Measurements from ENCODE around the gene C19orf81.
"Not testable (repeated sequence)": the region's sequence is repeated elsewhere in the genome, so short reads cannot be mapped to it uniquely, and the experiment has no call there.

Gene C19orf81

DNA sequence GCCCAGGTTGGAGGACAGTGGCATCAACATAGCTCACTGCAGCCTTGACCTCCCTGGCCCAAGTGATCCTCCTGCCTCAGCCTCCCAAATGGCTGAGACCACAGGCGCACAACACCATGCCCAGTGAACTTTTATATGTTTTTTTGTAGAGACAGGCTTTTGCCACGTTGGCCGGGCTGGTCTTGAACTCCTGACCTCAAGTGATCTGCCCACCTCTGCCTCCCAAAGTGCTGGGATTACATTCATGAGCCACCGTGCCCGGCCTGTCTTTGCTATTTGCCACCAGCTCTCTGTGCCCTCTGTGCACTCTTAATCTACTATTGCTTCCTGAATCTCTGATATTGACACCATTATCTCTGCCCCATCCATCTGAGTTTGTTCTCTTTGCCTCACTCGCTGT lies 46.7 kb upstream of the C19orf81 start:
- Histone ChIP-seq H3F3A (ENCODE audit: insufficient read depth, low read length) (no peaks in the 10 kb centered on the region), H3K4me2 (ENCODE audit: low read length) (no peak overlapping the region), H3K79me2 (ENCODE audit: insufficient read depth, low read length) (no peaks in the 10 kb centered on the region), H3K4me1 (ENCODE audit: insufficient read depth, low read length, severe bottlenecking) (no peaks in the 10 kb centered on the region), H3K27ac (ENCODE audit: low read depth, low read length, poor library complexity, severe bottlenecking) (no peak overlapping the region), H3K9me3 (ENCODE audit: low read length) (no peaks in the 10 kb centered on the region), H3K4me3 (ENCODE audit: low read depth, low read length, poor library complexity, severe bottlenecking) (no peak overlapping the region), H3K9ac (ENCODE audit: low read length) (no peak overlapping the region), H3K9me2 (ENCODE audit: low read depth, low read length) (no peaks in the 10 kb centered on the region), H4K20me1 (ENCODE audit: insufficient read depth, low read length) (no peaks in the 10 kb centered on the region), H3K36me3 (ENCODE audit: insufficient read depth, low read length) (no peaks in the 10 kb centered on the region), H2AFZ (ENCODE audit: low read length) (no peak overlapping the region), H3K27me3 (ENCODE audit: insufficient read depth, low read length) (0 out of 2 replicates have a peak, but pooled peaks cover 3% of the 10 kb centered on the region)
- TF ChIP-seq, protein P1, sequence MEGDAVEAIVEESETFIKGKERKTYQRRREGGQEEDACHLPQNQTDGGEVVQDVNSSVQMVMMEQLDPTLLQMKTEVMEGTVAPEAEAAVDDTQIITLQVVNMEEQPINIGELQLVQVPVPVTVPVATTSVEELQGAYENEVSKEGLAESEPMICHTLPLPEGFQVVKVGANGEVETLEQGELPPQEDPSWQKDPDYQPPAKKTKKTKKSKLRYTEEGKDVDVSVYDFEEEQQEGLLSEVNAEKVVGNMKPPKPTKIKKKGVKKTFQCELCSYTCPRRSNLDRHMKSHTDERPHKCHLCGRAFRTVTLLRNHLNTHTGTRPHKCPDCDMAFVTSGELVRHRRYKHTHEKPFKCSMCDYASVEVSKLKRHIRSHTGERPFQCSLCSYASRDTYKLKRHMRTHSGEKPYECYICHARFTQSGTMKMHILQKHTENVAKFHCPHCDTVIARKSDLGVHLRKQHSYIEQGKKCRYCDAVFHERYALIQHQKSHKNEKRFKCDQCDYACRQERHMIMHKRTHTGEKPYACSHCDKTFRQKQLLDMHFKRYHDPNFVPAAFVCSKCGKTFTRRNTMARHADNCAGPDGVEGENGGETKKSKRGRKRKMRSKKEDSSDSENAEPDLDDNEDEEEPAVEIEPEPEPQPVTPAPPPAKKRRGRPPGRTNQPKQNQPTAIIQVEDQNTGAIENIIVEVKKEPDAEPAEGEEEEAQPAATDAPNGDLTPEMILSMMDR (IDR thresholded peaks at IDR 0.05; ENCODE audit: low read length) = no peak
- TF ChIP-seq EZH2 (IDR thresholded peaks at IDR 0.05; ENCODE audit: borderline replicate concordance, low read length) = no peak

DNA sequence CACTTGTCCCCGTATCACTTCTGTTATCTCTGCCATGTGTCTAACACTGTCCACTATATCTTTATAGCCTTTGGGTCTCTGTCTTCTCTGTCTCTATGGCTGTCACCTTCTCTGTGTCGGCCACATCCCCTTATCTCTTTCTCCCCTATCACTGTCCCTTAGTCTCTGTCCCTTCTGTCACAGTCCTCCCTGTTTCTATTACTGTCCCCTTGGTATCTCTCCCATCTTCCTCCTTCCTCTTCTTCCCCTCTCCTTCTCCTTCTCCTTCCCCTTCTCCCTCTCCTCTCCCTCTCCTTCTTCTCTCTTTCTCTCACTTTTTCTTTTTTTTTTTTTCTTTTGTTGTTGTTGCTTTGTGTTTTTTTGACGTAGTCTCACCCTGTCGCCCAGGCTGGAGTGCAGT lies 46.3 kb upstream of the C19orf81 start:
- no peak overlapping the region for H3K4me2 ChIP-seq (ENCODE audit: low read length)
- TF ChIP-seq, protein P1 (IDR thresholded peaks at IDR 0.05; ENCODE audit: low read length) = no peak
- no peak for TF ChIP-seq EZH2 (IDR thresholded peaks at IDR 0.05; ENCODE audit: borderline replicate concordance, low read length)
- H3F3A ChIP-seq (ENCODE audit: insufficient read depth, low read length) = no peaks in the 10 kb centered on the region
- no peaks in the 10 kb centered on the region for H3K9me3 ChIP-seq (ENCODE audit: low read length)
- no peaks in the 10 kb centered on the region for H3K36me3 ChIP-seq (ENCODE audit: insufficient read depth, low read length)
- H3K27ac ChIP-seq (ENCODE audit: low read depth, low read length, poor library complexity, severe bottlenecking) = no peak overlapping the region
- no peak overlapping the region for H2AFZ ChIP-seq (ENCODE audit: low read length)
- H4K20me1 ChIP-seq (ENCODE audit: insufficient read depth, low read length) = no peaks in the 10 kb centered on the region
- no peaks in the 10 kb centered on the region for H3K4me1 ChIP-seq (ENCODE audit: insufficient read depth, low read length, severe bottlenecking)
- no peak overlapping the region for H3K9ac ChIP-seq (ENCODE audit: low read length)
- no peak overlapping the region for H3K4me3 ChIP-seq (ENCODE audit: low read depth, low read length, poor library complexity, severe bottlenecking)
- no peaks in the 10 kb centered on the region for H3K79me2 ChIP-seq (ENCODE audit: insufficient read depth, low read length)
- H3K9me2 ChIP-seq (ENCODE audit: low read depth, low read length) = no peaks in the 10 kb centered on the region
- 0 out of 2 replicates have a peak, but pooled peaks cover 3% of the 10 kb centered on the region for H3K27me3 ChIP-seq (ENCODE audit: insufficient read depth, low read length)

DNA sequence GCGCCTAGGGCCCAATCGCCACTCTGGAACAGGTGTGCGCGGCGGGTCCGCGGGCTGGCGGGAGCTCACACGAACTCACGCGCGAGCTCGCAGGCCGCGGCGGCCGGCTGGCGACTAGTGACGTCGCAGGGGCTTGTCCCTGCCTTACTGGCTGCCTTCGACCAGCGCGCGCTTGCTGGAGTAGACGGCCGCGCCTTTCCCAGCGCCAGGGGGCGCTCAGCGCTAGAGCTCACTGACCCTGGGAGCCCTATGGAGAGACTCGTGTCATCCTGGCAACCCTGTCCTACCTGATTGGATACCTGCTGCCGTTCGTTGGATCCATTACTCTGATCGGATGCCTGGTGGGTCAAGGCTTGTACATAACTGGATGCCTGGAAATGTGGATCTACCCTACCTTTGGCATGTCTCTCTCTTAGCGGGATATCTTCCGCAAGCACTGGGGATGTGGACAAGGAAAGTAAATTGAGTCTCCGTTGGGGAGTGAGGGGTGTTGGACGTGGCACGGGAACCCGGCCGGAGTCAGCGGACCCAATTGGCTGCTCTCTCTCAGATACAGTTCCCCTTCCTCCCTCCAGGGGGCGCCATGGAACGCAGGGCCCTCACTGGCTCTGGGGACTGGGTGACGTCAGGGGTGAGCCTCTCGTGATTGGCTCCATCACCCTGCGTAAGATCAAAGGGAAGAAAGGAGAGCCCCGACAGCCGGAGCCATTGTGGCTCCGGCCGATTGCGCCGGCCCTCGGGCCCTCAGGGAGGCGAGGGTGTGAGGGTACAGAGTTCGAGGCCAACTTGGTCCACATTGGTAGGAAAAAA lies 44.8 kb upstream of the C19orf81 start:
- not testable (repeated sequence) for H3K27me3 ChIP-seq (ENCODE audit: insufficient read depth, low read length); H3F3A ChIP-seq (ENCODE audit: insufficient read depth, low read length); H3K4me1 ChIP-seq (ENCODE audit: insufficient read depth, low read length, severe bottlenecking); H2AFZ ChIP-seq (ENCODE audit: low read length); H3K79me2 ChIP-seq (ENCODE audit: insufficient read depth, low read length); H3K9ac ChIP-seq (ENCODE audit: low read length); H3K36me3 ChIP-seq (ENCODE audit: insufficient read depth, low read length); H3K27ac ChIP-seq (ENCODE audit: low read depth, low read length, poor library complexity, severe bottlenecking); H3K9me2 ChIP-seq (ENCODE audit: low read depth, low read length); H3K4me3 ChIP-seq (ENCODE audit: low read depth, low read length, poor library complexity, severe bottlenecking); H3K4me2 ChIP-seq (ENCODE audit: low read length); H3K9me3 ChIP-seq (ENCODE audit: low read length); H4K20me1 ChIP-seq (ENCODE audit: insufficient read depth, low read length)

DNA sequence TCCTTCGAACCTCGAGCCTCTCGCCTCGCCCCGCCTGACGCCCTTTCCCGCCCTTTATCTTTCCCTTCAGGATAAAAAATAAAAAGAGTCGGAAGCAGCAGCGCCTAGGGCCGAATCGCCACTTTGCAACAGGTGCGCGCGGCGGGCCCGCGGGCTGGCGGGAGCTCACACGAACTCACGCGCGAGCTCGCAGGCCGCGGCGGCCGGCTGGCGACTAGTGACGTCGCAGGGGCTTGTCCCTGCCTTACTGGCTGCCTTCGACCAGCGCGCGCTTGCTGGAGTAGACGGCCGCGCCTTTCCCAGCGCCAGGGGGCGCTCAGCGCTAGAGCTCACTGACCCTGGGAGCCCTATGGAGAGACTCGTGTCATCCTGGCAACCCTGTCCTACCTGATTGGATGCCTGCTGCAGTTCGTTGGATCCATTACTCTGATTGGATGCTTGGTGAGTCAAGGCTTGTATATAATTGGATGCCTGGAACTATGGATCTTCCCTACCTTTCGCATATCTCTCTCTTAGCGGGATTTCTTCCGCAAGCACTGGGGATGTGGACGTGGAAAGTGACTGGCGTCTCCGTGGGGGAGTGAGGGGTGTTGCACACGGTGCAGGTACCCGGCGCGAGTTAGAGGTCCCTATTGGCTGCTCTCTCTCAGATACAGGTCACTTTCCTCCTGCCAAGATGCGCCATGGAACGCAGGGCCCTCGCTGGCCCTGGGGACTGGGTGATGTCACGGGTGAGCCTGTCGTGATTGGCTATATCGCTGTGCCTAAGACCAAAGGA lies 43.0 kb upstream of the C19orf81 start:
- not testable (repeated sequence) for H3K27me3 ChIP-seq (ENCODE audit: insufficient read depth, low read length); H3K4me1 ChIP-seq (ENCODE audit: insufficient read depth, low read length, severe bottlenecking); H3K9ac ChIP-seq (ENCODE audit: low read length); H3K36me3 ChIP-seq (ENCODE audit: insufficient read depth, low read length); H3K79me2 ChIP-seq (ENCODE audit: insufficient read depth, low read length); H3K9me3 ChIP-seq (ENCODE audit: low read length); H3K27ac ChIP-seq (ENCODE audit: low read depth, low read length, poor library complexity, severe bottlenecking); H3F3A ChIP-seq (ENCODE audit: insufficient read depth, low read length); H3K4me2 ChIP-seq (ENCODE audit: low read length); H3K4me3 ChIP-seq (ENCODE audit: low read depth, low read length, poor library complexity, severe bottlenecking); H2AFZ ChIP-seq (ENCODE audit: low read length); H3K9me2 ChIP-seq (ENCODE audit: low read depth, low read length); H4K20me1 ChIP-seq (ENCODE audit: insufficient read depth, low read length)
